Mucosa of gallbladder (tissue), 1 donor: ENCODE measurements around the gene NRG4. TPM values are rescaled to one million over a fixed set of nuclear protein-coding genes. Genes with fewer than 3 reads are reported as not detected.
"Not testable (repeated sequence)": the region's sequence is repeated elsewhere in the genome, so short reads cannot be mapped to it uniquely, and the experiment has no call there.

Source experiments
- DNase-seq: peaks from one replicate; pipeline ENCODE4 v3.0.0-alpha.2; 2020; ENCODE audit warnings: low spot score
- total RNA-seq: library from RNA; stranded (reverse); gene quantifications from one replicate; pipeline ENCODE4 v1.2.1, GENCODE V29; 2021
- donor health status: DM: no; HTN: no; CAD: no.

Gene NRG4
- total RNA-seq, 1 donor from 2014 or later: not detected

- no peak for DNase-seq
These were observed 18.0 kb downstream of the NRG4 start for GRCh38 chr15:75994220-75994619.

GRCh38 chr15:75992897-75993296, 19.3 kb downstream of the NRG4 start:
- DNase-seq: no peak

- no peak for DNase-seq
These were observed 22.3 kb downstream of the NRG4 start for GRCh38 chr15:75989875-75990274.

GRCh38 chr15:75989045-75989444, 23.2 kb downstream of the NRG4 start:
- DNase-seq: no peak

- DNase-seq: no peak
These were observed 26.3 kb downstream of the NRG4 start for GRCh38 chr15:75985971-75986370.

GRCh38 chr15:75984706-75985105, 27.5 kb downstream of the NRG4 start:
- DNase-seq: not testable (repeated sequence)

GRCh38 chr15:75982468-75982867, 29.8 kb downstream of the NRG4 start:
- no peak for DNase-seq

GRCh38 chr15:75981149-75981815, 30.9 kb downstream of the NRG4 start:
- DNase-seq: no peak

- not testable (repeated sequence) for DNase-seq
These were observed 35.5 kb downstream of the NRG4 start for GRCh38 chr15:75976766-75977165.

- no peak for DNase-seq
These were observed 46.2 kb downstream of the NRG4 start for GRCh38 chr15:75966073-75966472.

GRCh38 chr15:75961331-75961730, 50.9 kb downstream of the NRG4 start:
- DNase-seq: no peak

- DNase-seq: no peak
These were observed 56.5 kb downstream of the NRG4 start for GRCh38 chr15:75955720-75956119.

GRCh38 chr15:75952525-75952924, 59.7 kb downstream of the NRG4 start:
- DNase-seq: no peak

GRCh38 chr15:75948761-75949296, 63.4 kb downstream of the NRG4 start:
- DNase-seq: no peak

GRCh38 chr15:75947092-75947491, 65.1 kb downstream of the NRG4 start:
- DNase-seq: no peak

GRCh38 chr15:75945953-75946352, 66.3 kb downstream of the NRG4 start:
- no peak for DNase-seq

GRCh38 chr15:75943713-75944215, 68.5 kb downstream of the NRG4 start:
- DNase-seq: no peak

- no peak for DNase-seq
These were observed 69.0 kb downstream of the NRG4 start for GRCh38 chr15:75943246-75943645.

GRCh38 chr15:75942464-75942863, 69.8 kb downstream of the NRG4 start:
- no peak for DNase-seq

GRCh38 chr15:75930866-75931265, 81.4 kb downstream of the NRG4 start:
- DNase-seq: no peak

- no peak for DNase-seq
These were observed 82.2 kb downstream of the NRG4 start for GRCh38 chr15:75929799-75930565.

GRCh38 chr15:75928680-75929608, 83.3 kb downstream of the NRG4 start:
- no peak for DNase-seq
